ENCODE measurements around the gene MUCL3. TPM values are rescaled to one million over a fixed set of nuclear protein-coding genes. Genes with fewer than 3 reads are reported as not detected.
"Not testable (repeated sequence)": the region's sequence is repeated elsewhere in the genome, so short reads cannot be mapped to it uniquely, and the experiment has no call there.

MUCL3 gene
- total RNA-seq, 4 donors from 2014 or later = not detected

GRCh38 chr6:30926644-30927043 is 14.1 kb upstream of the MUCL3 start:
- intact Hi-C loops (cut with DNase I) = no loop called here
- H3K9me3 ChIP-seq = peaks cover 0 to 9% (median 4%) of the 10 kb centered on the region in 4 donors
- H3K36me3 ChIP-seq = peaks cover 13 to 54% (median 50%) of the 10 kb centered on the region in 4 donors

GRCh38 chr6:30927080-30927479 is 13.7 kb upstream of the MUCL3 start:
- DNase-seq (ENCODE audit: extremely low spot score); H3K4me1 ChIP-seq; H3K9me3 ChIP-seq; H3K4me3 ChIP-seq; H3K27ac ChIP-seq (replicated peaks in 1 of 4); H3K27me3 ChIP-seq; intact Hi-C loops (cut with DNase I): not testable (repeated sequence)
- WGBS = 98% methylated on average over 3 of the region's 3 CpGs
- H3K36me3 ChIP-seq = peaks cover 8 to 50% (median 45%) of the 10 kb centered on the region in 4 donors

More at GRCh38 chr6:30926644-30927043, 14.1 kb upstream of the MUCL3 start:
- Histone ChIP-seq H3K27ac (replicated peaks in 1 of 4) (no peak overlapping the region), H3K27me3 (no peaks in the 10 kb centered on the region), H3K4me1 (peaks cover 0 to 8% (median 0%) of the 10 kb centered on the region in 4 donors), H3K4me3 (no peak overlapping the region)
- TF ChIP-seq POLR2A (IDR thresholded peaks at IDR 0.05; ENCODE audit: low read depth) = no peak
- no peak for TF ChIP-seq EP300 (IDR thresholded peaks at IDR 0.05)
- TF ChIP-seq CTCF (IDR thresholded peaks at IDR 0.05) = no peak
- TF ChIP-seq POLR2AphosphoS5 (IDR thresholded peaks at IDR 0.05) = no peak
- no peak for DNase-seq (ENCODE audit: extremely low spot score)
- WGBS = 89% methylated on average over 4 of the region's 4 CpGs

- peaks cover 0 to 9% (median 4%) of the 10 kb centered on the region in 4 donors for H3K9me3 ChIP-seq
- WGBS = 98% methylated on average over 3 of the region's 3 CpGs
- peaks cover 8 to 34% (median 29%) of the 10 kb centered on the region in 4 donors for H3K36me3 ChIP-seq
- H3K4me1 ChIP-seq = peaks cover 0 to 8% (median 0%) of the 10 kb centered on the region in 4 donors
- no peak overlapping the region for H3K4me3 ChIP-seq
- intact Hi-C loops (cut with DNase I) = no loop called here
- no peak for DNase-seq (ENCODE audit: extremely low spot score)
- no peak for TF ChIP-seq POLR2A (IDR thresholded peaks at IDR 0.05; ENCODE audit: low read depth)
- TF ChIP-seq CTCF (IDR thresholded peaks at IDR 0.05) = no peak
- TF ChIP-seq POLR2AphosphoS5 (IDR thresholded peaks at IDR 0.05) = no peak
- TF ChIP-seq EP300 (IDR thresholded peaks at IDR 0.05) = no peak
- no peak overlapping the region for H3K27ac ChIP-seq (replicated peaks in 1 of 4)
- no peaks in the 10 kb centered on the region for H3K27me3 ChIP-seq
These were observed 12.1 kb upstream of the MUCL3 start for GRCh38 chr6:30928677-30929076.

GRCh38 chr6:30930506-30930905 is 10.3 kb upstream of the MUCL3 start:
- no peak overlapping the region for H3K27ac ChIP-seq (replicated peaks in 1 of 4)
- no peaks in the 10 kb centered on the region for H3K27me3 ChIP-seq
- H3K9me3 ChIP-seq = peaks cover 0 to 9% (median 4%) of the 10 kb centered on the region in 4 donors
- DNase-seq (ENCODE audit: extremely low spot score) = no peak
- intact Hi-C loops (cut with DNase I) = no loop called here
- no peak overlapping the region for H3K4me3 ChIP-seq
- H3K36me3 ChIP-seq = peaks cover 6 to 15% (median 13%) of the 10 kb centered on the region in 4 donors
- TF ChIP-seq CTCF (IDR thresholded peaks at IDR 0.05) = no peak
- no peak for TF ChIP-seq POLR2AphosphoS5 (IDR thresholded peaks at IDR 0.05)
- TF ChIP-seq EP300 (IDR thresholded peaks at IDR 0.05) = no peak
- no peak for TF ChIP-seq POLR2A (IDR thresholded peaks at IDR 0.05; ENCODE audit: low read depth)
- peaks cover 0 to 8% (median 0%) of the 10 kb centered on the region in 4 donors for H3K4me1 ChIP-seq
- 90% methylated on average over 2 of the region's 4 CpGs for WGBS

GRCh38 chr6:30931272-30931671 is 9.5 kb upstream of the MUCL3 start:
- Histone ChIP-seq H3K4me1 (peaks cover 0 to 8% (median 0%) of the 10 kb centered on the region in 4 donors), H3K27me3 (peaks cover 0 to under 1% (median 0%) of the 10 kb centered on the region in 4 donors), H3K4me3 (no peak overlapping the region), H3K36me3 (peaks cover 0 to 8% (median 5%) of the 10 kb centered on the region in 4 donors), H3K9me3 (peaks cover 0 to 9% (median 4%) of the 10 kb centered on the region in 4 donors), H3K27ac (replicated peaks in 1 of 4) (no peak overlapping the region)
- DNase-seq (ENCODE audit: extremely low spot score) = no peak
- TF ChIP-seq POLR2AphosphoS5 (IDR thresholded peaks at IDR 0.05) (no peak), CTCF (IDR thresholded peaks at IDR 0.05) (no peak), EP300 (IDR thresholded peaks at IDR 0.05) (no peak), POLR2A (IDR thresholded peaks at IDR 0.05; ENCODE audit: low read depth) (no peak)
- intact Hi-C loops (cut with DNase I) = no loop called here
- 85% methylated on average over 8 of the region's 8 CpGs for WGBS
